HuH-7.5 (cell line): ENCODE measurements around the gene MYL5.
"Not testable (repeated sequence)": the region's sequence is repeated elsewhere in the genome, so short reads cannot be mapped to it uniquely, and the experiment has no call there.

Experiments used
- DNase-seq: peaks from one replicate; pipeline ENCODE4 v3.0.0; 2011; ENCODE audit warnings: low spot score

MYL5 gene

DNA sequence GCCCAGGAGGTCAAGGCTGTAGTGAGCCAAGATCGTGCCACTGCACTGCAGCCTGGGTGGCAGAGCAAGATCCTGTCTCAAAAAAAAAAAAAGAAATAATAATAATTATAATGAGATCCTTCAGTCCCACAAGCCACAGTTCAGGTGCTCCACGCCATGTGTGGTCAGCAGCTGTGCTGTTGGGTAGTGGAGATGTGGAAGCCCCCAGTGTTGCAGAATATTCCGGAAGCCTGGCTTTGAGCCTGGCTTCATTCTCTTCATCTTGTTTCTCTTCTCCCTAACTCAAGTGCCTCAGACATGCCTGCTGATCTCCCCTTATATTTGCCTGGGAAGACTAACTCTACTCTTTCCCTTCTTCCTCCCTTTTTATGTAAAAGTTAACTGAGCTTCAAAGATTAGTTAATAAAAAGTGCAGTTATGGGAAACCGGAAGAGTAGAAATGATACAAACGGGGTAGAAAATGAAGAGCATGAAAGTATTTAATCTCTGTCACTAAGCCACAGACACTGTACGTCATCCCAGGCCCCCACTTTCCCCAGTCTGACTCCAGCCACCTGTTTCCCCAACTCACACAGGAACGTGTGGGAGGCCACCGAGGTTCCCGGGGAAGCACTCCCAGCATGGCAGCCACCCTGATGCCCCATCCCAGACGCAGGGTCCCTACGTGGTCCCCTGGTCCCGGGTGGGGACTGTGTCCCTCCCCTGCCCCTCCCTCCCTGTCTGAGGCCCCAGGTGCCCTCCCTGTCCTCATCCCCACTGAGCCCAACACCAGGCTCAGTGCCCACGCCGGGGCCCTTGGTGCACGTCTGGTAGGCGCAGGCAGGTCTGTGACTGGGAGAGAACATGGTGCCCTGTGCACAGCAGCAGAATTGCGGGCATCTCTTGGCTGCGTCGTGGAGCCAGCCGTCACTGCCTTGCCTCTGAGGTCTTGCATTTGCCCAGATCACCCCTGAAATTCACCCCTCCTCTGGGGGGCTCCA, 55.3 kb downstream of the MYL5 start:
- DNase-seq = no peak

- DNase-seq = no peak
Measured at GRCh38 chr4:730511-730910, 56.2 kb downstream of the MYL5 start.

- not testable (repeated sequence) for DNase-seq
Measured at GRCh38 chr4:730946-731904, 56.9 kb downstream of the MYL5 start.
